Measurements from ENCODE around the gene PPP2R3A.
A peak's percentile ranks its signal among the peaks of the same experiment; 100 is the strongest.

Gene PPP2R3A

DNA sequence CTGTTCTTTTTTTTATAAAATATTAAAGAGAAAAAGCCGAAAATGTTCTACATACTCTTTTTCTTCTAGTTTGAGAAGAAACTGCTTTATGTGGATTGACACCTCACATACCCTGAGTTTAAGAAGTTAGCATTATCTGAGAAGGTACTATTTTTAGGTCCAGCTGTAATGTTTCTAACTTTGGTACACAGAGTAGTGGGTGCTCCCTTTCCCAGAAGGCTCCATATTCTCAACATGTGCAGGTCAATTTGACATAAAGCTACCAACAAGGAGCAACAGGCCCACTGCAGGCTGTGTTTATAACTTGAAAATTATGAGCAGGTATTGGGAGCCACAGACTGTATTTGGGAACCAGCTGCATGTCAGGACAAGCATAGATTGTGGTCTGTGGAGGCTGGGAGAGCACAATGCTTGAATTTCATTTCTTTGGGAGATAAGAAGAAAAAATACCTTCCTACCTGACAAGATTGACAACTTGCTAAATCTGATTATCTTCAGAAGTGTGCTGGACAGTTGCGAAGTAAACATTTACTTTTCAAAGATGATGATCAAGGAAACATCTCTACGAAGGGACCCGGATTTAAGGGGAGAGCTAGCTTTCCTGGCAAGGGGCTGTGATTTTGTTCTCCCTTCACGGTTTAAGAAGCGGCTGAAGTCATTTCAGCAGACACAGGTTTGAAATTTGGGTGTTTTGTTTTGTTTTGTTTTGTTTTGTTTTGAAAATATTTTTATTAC lies 57.2 kb downstream of the PPP2R3A start:
- TF ChIP-seq, protein P1, sequence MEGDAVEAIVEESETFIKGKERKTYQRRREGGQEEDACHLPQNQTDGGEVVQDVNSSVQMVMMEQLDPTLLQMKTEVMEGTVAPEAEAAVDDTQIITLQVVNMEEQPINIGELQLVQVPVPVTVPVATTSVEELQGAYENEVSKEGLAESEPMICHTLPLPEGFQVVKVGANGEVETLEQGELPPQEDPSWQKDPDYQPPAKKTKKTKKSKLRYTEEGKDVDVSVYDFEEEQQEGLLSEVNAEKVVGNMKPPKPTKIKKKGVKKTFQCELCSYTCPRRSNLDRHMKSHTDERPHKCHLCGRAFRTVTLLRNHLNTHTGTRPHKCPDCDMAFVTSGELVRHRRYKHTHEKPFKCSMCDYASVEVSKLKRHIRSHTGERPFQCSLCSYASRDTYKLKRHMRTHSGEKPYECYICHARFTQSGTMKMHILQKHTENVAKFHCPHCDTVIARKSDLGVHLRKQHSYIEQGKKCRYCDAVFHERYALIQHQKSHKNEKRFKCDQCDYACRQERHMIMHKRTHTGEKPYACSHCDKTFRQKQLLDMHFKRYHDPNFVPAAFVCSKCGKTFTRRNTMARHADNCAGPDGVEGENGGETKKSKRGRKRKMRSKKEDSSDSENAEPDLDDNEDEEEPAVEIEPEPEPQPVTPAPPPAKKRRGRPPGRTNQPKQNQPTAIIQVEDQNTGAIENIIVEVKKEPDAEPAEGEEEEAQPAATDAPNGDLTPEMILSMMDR (IDR thresholded peaks at IDR 0.05; ENCODE audit: unreplicated experiment in 3 of 3): no peak
- Mint-ChIP-seq H3K27me3 (ENCODE audit: low read depth) (no peaks in the 10 kb centered on the region), H3K9me3 (no peaks in the 10 kb centered on the region), H3K36me3 (ENCODE audit: low read depth) (peaks cover 12% of the 10 kb centered on the region), H3K4me3 (peak overlapping the region in 2 of 3 experiments; percentile 57 to 86), H3K27ac (no peak overlapping the region), H3K4me1 (peaks cover 39% of the 10 kb centered on the region)

DNA sequence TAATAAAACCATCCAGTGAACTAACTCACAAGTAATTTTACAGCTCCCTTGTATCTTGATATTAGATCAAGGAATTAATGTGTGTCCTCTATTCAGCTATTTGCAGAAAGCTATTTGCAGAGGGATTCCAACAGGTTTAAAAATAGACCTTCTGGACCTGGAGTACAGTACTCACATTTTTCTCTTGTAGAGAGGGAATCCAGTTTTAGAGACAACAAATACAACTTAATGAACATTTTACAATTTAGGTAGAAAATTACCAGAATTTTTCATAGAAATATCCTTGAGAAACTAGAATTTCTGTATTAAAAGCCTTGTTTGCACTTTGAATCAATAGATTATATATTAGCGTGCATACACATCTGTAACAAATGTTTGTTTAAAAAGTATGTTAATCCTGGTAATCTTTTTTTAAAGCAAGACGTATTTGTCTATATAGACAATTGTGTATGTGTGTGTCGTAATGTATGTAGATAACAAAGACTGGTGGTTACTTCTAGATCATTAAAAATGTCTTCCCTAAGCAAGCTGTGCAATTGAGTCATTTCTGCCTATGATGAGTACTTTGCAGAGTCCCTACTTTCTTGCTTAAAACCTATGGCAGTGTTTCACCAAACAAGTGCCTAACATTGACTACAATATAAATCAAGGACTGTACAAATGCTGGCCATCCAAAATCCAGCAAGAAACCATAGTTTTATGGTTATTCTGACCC lies 57.9 kb downstream of the PPP2R3A start:
- H3K9me3 Mint-ChIP-seq: no peaks in the 10 kb centered on the region
- H3K27me3 Mint-ChIP-seq (ENCODE audit: low read depth): no peaks in the 10 kb centered on the region
- H3K36me3 Mint-ChIP-seq (ENCODE audit: low read depth): peaks cover 19% of the 10 kb centered on the region
- TF ChIP-seq, protein P1 (IDR thresholded peaks at IDR 0.05; ENCODE audit: unreplicated experiment in 3 of 3): no peak
- H3K4me1 Mint-ChIP-seq: peaks cover 36% of the 10 kb centered on the region
- H3K4me3 Mint-ChIP-seq: peak overlapping the region in 2 of 3 experiments; percentile 58 to 86
- no peak overlapping the region for H3K27ac Mint-ChIP-seq

DNA sequence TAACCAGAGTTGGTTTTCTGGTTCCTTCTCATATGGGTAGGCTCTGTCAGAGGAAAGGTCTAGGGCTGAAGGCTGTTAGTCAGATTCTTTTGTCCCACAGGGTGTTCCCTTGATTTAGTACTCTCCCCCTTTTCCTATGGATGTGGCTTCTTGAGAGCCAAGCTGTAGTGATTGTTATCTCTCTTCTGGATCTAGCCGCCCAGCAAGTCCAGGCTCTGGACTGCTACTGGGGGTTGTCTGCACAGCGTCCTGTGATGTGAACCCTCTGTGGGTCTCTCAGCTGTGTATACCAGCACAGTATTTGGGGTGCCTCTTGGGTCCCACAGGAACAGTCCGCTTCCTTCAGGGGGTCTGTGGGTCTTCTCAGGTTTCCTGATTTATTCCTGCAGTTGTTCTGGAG lies 70.8 kb downstream of the PPP2R3A start:
- H3K4me1 Mint-ChIP-seq: no peaks in the 10 kb centered on the region
- peaks cover 38% of the 10 kb centered on the region for H3K9me3 Mint-ChIP-seq
- TF ChIP-seq, protein P1 (IDR thresholded peaks at IDR 0.05; ENCODE audit: unreplicated experiment in 3 of 3): no peak
- H3K4me3 Mint-ChIP-seq: no peak overlapping the region
- peaks cover 79% of the 10 kb centered on the region for H3K36me3 Mint-ChIP-seq (ENCODE audit: low read depth)
- H3K27me3 Mint-ChIP-seq (ENCODE audit: low read depth): no peaks in the 10 kb centered on the region
- no peak overlapping the region for H3K27ac Mint-ChIP-seq

DNA sequence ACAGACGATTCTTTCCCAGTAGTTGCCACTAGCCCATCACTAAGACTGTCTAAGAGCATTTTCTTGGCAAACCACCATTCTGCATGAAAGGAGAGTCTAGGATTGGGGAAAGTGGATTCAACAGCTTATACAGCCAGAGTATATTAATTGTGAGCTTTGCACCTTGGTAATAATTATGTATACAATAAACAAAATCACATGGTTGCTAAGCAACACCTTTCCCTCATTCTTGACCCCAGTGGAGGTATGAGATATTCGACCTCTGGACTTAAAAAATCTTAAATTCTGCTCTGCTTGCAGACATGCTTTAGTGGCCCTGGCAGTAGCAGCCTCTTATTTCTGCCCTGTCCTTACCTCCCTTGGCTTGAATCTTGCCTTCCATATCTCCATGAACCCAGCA lies 73.1 kb downstream of the PPP2R3A start:
- Mint-ChIP-seq H3K27ac (no peak overlapping the region), H3K27me3 (ENCODE audit: low read depth) (no peaks in the 10 kb centered on the region), H3K9me3 (peaks cover 19% of the 10 kb centered on the region), H3K4me1 (no peaks in the 10 kb centered on the region), H3K36me3 (ENCODE audit: low read depth) (peaks cover 68% of the 10 kb centered on the region), H3K4me3 (no peak overlapping the region)
- TF ChIP-seq, protein P1 (IDR thresholded peaks at IDR 0.05; ENCODE audit: unreplicated experiment in 3 of 3): no peak

DNA sequence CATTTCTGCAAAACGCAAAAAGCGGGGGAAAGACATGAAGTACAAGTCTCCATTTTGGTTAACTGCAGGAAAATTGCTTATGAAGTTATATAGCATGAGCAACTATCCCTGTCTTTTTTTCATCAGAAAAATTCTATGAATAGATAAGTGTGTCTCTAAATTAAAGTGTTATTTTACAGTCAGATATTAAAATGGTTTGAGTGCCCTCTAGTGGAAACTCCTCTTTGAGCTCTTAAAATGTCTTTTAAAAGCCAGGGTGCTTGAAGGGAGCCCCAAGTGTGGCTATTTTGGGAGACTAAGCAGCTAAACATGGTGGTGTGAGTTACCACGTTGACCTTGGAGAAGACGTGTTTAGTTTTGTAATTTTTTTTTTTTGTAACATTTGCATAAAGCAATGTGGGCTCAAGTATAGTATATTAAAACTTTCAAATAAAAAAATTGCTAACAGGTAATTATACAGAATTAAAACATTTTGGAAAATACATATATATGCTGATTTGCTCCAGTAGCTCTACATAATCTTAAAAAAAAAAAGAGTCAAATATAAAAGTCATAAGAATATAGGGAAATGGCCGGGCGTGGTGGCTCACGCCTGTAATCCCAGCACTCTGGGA lies 77.2 kb downstream of the PPP2R3A start:
- Mint-ChIP-seq H3K9me3 (no peaks in the 10 kb centered on the region), H3K36me3 (ENCODE audit: low read depth) (peaks cover 57% of the 10 kb centered on the region), H3K27ac (no peak overlapping the region), H3K4me3 (no peak overlapping the region), H3K27me3 (ENCODE audit: low read depth) (no peaks in the 10 kb centered on the region), H3K4me1 (no peaks in the 10 kb centered on the region)
- TF ChIP-seq, protein P1 (IDR thresholded peaks at IDR 0.05; ENCODE audit: unreplicated experiment in 3 of 3): peak; percentile 59 to 76 (median 70)
